NCI-H187 (cell line): ENCODE data around the gene CRTC3.

Source experiments
- DNase-seq, 2 experiments: peaks; one replicate each; lab custom pipeline; 2025; lab: John Stamatoyannopoulos, UW

Gene CRTC3

DNA sequence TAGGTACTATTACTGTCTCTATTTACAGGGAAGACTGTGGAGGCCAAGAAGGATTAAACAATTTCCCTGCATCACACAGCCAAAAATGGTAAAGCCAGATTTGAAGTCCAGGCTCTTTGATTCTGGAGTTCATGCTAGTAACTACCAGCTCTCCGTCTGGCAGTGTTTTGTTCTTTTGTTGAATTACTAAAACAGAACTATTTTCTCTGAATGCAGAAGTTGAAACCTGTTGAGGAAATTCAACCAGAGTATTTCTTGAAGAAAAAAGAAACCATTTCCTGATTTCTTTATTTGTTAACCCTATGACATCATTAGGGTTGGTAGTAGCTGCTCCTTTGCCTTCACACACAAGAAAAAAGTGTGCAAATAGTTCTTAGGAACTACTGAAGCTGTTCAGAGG lies 34.3 kb downstream of the CRTC3 start:
- no peak for DNase-seq

DNA sequence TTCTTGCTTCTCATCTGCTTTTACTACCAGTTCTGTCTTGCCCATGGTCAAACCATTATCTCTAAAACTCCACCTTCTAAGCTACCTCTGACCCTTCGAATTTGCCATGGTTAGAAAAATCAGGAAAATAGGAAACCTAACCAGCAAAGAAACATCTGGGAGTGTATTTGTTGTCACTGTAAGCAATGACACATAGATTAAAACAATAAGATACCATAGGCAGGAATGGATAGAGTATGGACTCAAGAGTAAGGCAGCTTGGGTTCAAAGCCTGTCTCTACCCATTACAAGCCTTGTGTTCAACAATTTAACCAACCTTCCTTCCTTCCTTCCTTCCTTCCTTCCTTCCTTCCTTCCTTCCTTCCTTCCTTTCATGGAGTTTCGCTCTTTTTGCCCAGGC lies 34.9 kb downstream of the CRTC3 start:
- no peak for DNase-seq

DNA sequence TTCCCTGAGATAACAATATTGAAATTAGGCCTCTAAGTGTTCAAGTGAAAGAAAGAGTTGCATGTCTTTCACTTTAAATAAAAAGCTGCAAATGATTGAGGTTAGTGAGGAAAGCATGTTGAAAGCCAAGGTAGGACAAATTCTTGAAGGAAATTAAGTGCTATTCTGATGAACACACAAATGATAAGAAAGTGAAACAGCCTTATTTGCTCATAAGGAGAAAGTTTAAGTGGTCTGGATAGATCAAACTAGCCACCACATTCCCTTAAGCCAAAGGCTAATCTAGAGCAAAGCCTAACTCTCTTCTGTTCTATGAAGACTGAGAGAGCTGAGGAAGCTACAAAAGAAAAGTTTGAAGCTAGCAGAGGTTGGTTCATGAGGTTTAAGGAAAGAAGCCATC lies 36.1 kb downstream of the CRTC3 start:
- no peak for DNase-seq

DNA sequence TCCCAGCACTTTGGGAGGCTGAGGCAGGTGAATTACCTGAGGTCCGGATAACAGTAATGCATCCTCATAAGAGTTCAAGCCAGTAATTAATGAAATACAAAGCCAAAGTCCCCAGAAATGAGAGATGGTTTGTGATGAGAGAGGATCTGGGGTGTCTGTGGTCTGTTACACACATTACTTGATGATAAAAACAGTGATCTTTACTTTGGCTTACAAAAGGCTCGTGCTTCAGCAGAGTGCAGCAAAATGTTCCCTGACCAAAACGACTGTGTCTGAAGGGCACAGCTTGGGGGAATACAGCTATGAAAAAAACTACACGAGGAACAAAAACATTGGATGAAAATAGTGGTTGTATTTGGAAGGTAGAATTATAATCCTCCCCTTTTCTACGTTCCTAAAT lies 40.9 kb downstream of the CRTC3 start:
- DNase-seq, result no peak

DNA sequence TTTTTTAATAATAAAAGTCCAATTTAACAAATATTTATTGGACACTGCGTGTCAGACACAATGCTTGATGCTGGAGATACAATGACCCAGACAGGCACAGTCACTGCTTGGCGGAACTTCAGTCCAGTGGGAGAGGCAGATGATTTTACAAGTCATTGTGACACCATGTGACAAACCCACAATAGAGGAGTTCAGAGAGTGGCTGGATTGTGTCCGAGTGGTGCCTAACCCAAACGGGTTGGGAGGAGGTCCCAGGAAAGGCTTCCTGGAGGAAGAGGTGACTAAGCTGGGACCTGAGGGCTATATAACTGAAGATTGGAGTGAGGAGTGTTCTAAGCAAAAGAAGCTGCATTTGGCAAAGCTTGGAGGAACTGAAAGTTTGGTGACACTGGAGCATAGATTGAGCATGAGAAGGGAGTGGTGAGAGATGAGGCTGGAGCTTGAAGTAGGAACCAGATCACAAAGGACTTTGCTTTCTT lies 41.4 kb downstream of the CRTC3 start:
- DNase-seq, result no peak

DNA sequence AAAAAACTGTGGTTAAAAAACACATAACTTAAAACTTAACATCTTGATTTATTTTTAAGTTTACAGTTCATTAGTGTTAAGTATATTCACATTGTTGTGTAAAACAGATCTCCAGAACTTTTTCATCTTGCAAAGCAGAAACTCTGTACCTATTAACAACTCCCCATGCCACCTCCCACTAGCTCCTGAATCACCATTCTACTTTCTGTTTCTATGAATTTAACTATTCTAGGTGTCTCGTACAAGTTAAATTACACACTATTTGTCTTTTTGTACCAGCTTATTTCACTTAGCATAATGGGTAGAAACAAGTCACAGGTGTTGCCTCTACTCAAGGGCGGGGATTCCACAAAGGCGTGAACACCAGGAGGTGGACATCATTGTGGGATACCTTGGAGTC lies 43.2 kb downstream of the CRTC3 start:
- DNase-seq, result no peak

DNA sequence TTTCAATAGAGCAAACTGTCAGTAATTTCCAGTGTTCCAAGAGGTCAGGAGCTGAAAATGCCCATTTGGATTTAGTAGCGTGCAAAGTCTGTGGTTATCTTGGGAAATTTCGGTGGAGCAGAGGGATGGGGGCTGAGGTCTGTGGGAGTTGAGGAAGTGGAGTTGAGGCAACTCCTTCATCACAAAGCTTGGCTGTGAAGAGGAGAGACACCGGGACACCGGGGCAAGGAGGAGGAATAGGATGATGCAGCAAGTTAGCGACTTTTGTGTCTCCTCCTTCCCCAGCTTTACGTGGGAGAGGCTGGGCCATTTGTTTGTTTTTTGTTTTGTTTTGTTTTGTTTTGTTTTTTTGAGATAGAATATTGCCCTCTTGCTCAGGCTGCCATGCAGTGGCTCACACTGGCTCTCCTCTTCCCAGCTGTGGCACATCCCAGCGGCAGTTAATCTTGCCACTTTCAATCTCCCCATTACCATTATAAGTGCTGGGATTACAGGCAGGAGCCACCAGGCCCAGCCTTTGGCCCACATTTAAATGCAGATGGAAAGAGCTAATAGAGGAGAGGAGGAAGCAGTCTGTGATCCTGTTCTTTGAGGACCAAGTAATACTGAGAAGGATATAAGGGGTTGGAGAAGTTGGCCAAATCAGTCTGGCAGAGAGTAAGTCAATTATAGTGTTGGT lies 47.1 kb downstream of the CRTC3 start:
- no peak for DNase-seq

DNA sequence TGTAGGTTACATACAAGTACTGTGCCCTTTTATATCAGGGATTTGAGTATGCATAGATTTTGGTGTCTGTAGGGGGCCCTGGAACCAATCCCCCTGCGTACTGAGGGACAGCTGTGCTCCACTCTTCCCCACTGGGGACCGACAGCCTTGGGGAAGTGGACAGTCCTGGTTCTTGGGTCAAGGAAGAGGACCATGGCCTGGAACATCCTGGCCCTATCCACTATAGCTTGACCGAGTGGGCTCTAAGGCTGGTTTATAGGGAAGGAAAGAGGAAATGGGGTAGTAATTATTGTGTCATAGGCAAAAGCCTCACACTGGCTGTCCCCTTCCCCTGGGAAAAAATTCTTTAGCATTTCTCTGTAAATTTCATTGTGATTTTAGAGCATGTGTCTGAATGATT lies 49.5 kb downstream of the CRTC3 start:
- no peak for DNase-seq

DNA sequence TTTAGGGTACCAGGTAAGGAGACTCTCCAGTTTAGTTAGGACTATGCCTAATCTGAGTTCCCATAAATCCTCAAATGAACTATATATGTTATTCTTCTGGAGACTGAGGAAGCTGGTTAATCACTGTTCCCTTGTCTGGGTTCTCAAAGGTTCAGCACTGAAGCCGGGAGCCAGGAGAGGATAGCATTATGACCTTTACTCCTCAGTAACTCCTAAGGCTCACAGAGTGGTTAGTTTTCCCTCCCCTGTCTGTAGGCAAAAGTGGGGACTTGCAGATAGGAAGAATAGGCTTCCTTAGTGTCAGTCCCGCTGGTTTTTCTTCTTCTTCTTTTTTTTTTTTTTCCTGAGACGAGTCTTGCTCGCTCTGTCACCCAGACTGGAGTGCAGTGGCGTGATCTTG lies 50.4 kb downstream of the CRTC3 start:
- DNase-seq, result no peak

DNA sequence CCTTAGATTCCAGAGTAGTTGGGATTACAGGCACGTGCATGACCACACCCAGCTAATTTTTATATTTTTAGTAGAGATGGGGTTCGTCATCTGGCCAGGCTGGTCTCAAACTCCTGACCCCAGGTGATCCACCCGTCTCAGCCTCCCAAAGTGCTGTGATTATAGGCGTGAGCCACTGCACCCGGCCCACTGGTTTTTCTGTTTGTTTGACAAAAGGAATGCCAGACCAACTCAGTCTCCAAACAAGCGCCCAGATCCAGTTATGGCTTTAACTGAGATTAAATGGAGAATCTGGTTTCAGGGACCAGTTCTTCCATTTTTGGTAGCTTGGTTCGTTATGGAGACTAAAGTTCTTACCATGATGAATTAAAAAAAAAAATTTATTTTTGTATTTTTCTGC lies 50.8 kb downstream of the CRTC3 start:
- no peak for DNase-seq

DNA sequence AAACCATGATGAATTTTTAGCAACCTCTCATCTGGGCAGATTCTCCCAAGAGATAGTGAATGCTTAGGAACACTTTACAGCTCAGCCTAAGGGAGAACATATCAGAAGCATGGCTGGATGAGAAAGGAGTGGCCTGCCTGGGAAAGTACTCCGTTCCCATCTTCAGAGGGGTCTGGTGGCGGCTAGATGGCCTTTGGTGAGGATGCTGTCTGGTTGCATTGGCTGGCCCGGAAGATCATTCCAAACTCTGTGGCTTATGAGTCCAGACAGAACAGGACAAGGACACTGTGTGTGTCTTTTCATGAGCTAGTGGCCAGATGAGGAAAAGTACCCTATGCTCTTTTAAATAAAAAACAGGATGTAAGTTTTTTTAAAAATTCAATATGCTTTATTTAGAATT lies 51.2 kb downstream of the CRTC3 start:
- no peak for DNase-seq

DNA sequence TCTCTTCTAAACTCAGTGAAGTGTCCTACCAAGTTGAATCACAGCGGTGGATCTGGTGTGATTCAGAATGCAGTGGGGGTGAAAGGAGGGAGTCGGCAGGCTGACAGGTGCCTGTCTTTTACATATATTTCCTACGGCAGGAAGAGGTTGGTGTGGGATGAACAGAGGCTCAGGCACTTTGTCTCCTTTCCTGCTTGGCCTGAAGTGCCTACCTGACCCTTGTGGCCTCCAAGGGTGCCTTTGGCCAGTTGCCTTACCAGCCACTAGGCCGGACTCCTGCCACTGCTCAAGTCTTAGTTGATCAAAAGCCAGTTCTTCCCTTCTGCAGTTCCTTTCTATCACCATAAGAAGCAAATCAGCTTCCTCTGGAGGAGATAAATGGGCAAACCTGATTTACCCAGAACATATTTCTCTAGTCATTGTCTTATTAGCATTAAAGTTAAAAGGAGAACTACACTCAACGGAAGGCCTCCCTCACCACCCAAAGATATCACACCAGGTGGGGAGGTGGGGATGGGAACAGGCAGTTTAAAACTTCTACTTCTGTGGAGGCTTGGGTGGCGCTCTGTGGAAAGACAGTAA lies 52.1 kb downstream of the CRTC3 start:
- DNase-seq, result no peak

DNA sequence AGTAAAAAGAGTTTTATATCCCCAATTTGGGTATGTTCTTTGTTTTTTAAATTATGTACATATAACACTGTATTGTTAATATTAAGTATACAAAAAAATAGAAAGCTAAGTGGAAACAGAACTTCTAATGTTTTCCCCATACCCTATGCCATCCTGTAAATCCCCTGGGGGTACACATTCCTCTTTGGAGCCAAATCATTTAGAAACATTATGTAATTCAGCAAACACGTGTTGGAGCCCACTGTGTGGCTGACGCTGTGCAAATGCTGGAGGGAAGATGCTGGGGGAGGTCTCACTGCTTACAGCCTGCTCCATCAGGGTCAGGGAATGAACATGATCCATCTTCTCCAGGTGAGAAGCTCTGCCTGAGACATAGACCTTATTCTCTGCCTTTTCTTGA lies 52.8 kb downstream of the CRTC3 start:
- no peak for DNase-seq

DNA sequence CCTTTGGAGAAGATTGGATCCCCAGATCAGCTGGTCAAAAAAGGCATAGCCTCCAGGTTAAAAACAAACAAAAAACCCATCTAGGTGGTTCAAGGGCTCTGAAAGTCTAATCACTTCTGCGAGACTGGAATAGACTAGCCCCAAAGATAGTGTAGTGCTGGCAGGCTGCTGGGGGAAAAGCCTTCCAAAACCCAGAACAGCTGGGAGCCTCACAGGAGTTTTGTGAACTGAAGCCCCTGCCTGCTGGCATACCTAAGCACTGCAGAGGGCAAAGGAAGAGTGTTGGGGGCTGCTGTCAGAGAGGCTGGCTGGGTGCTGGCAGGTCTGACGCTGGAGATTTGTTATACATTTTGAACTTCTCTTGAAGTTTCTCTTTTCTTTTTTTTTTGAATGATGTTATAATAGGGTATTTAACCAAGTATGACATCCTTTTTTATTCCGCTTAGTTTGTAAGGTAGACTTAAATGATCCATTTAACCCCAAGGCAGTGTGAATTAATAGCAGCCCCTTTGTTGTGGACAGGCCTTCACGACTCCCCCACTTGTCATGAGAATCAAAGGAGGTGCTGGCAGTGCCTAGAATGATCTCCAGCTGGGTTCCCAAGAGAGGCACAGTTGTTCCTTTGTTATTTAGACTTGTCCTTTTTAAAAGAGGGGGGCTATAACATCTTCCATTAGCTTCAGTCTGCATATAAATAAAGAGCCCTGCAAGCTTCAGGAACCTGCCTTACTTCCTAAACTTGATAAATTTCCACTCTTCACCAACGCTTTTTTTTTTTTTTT lies 53.9 kb downstream of the CRTC3 start:
- DNase-seq, result no peak

DNA sequence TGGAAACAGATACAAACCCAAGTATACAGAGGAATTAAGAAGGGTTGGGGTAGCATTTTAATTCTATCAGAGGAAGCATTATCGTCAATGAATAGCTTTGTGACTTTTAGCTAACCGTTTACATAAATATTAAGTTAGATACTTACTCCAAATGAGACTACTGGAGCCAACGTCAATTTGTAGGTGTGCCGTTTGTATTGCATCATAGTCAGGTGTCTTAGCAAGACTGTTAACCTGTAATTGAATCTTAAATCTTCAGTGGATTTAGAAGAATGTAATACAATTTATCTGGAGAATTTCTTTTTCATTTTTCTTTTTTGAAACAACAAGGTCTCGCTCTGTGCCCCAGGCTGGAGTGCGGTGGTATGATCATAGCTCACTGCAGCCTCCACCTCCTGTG lies 55.1 kb downstream of the CRTC3 start:
- DNase-seq, result no peak

DNA sequence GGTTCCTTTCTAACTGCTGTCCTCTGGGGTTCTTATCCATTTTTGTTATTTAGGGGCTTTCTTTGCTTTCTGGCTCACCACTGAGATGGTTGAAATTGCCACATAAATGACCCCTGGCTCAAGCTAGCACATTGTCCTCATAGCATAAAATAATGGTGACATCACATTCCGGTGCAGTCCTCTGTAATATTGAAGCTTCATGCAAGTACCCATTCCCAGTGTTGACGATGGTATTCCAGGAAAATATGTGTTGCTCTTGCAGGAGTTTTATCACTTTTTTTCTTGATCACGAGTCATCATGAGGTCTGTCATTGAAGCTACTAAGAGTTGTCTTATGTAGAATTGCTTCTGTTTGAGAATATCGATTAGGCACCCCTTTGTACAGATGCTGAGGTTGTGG lies 56.1 kb downstream of the CRTC3 start:
- DNase-seq, result no peak

DNA sequence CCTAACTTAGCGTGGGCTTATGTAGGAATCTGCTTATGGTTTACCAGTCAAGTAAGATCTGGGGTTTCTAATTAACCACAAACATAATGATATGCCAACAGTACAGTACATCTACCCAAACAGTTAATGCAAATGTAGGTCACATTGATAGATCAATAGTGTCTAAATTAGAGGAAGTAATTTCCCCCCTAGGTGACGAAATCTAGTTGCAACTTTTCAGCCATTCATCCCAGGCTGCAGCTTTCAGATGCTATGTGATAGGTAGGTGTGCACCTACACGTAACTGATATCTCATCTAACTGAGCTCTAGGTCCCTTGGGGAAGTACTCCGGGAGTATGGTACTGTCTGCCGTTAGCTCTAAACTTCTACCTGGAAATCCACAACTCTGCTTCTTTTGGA lies 57.2 kb downstream of the CRTC3 start:
- DNase-seq, result no peak

DNA sequence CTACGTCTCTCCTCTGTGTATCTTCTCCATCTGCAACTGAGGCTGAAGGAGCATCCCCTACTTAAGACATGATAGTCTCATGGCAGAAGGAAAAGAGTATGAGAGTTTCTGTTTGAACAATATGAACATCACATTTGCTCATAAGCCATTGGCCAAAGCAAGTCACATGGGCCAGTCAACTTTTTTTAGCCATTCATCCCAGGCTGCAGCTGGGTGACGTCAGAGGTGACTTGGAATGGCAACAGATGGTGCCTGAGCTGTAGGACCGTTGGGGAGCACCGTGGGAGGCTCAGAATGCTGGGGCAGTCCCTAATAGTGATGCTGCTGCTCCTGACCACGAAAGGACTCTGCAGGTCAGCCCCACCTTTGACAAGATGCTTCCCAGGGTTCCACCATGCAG lies 58.7 kb downstream of the CRTC3 start:
- DNase-seq, result no peak

DNA sequence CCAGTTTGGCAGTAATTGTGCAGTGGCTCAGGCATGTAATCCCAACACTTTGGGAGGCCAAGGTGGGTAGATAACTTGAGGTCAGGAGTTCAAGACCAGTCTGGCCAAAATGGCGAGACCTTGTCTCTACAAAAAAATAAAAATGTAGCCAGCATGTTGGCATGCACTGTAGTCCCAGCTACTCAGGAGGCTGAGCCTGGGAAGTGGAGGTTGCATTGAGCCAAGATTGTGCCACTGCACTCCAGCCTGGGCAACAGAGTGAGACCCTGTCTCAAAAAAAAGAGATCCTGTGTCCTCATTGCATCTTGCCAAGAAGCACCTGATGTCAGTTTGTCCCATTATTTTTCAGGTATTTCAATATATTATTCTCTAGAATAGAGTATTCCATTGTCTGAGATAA lies 61.8 kb downstream of the CRTC3 start:
- no peak for DNase-seq

DNA sequence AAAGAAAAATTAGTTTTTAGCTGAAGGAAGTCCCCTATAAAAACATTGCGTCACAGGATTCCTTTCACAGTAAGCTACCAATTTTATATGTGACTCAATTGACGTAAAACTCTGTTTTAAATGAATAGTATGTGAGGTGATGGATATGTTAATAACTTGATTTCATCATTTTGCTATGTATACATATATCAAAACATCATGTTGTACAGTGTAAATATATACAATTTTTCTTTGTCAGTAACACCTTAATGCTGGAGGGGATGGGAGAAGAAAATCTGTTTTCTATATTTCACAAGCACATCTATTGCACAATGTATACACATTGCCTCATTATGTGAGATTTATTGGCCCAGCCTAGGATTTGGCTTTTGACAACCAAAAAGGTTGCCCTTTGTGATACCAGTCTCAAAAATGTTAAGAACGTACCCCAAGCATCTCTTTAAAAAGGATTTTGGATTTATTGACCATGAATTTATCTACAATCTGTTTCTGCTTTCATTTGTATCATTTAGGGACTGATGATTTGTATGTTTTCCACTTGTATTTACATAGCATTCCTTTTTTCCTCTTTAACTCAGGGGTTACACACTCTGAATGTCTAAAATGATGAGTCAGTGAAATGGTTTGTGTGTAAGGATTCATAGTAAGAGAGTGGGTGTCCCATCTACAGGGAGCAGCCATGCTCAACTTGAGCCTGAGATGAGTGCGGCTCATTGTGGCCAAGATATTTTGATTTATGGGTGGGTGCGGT lies 62.6 kb downstream of the CRTC3 start:
- no peak for DNase-seq

DNA sequence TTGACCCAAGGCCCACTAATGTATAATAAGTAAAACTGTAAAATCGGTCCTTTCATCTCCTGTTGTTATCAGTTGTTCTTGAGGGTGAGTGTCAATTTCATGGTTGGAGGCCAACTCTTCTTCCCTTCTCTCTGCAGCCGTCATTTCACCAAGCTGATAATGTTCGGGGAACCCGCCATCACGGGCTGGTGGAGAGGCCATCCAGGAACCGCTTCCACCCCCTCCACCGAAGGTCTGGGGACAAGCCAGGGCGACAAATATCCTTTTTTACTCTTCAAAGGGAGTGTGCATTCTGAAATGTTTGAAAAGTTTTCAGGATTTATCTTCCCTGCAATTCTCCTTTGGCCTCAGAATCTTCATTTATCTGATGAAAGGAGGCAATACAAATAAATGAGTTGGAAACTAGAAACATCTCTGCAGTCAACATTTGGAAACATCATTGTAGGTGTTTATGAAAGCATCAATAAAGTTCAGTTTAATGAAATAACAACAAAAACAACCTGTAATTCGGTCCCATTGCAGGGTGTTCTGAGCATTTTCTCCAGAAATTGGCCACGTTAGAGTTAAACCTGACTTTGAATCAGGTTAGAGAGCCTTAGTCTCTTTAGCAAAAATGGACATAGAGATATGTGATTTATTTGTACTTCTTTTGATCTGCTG lies 63.9 kb downstream of the CRTC3 start:
- DNase-seq, result no peak

DNA sequence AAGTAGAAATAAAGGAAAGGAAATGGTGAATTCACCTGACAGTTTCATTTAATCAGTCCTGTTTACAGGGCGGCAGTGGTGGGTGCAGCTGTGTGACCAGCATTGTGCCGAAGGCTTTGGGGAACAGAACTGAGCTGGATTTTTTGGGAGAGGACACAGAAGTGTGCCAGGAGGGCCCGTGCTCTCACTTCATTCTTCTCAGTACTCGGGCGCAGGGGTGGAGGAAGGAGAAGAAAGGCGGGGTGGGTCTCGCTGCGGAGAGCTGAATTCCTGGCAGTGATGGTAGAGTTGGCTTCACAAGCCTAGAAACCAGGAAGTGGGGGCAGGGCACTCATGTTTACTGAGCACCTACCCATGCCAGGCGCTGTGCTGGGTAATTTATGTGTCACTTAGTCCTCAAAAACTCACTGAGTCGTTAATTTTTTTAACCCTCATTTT lies 64.6 kb downstream of the CRTC3 start:
- DNase-seq, result no peak
